Left forelimb (tissue), 1 donor: ENCODE results near the gene VSTM1.
"Not testable (repeated sequence)": the region's sequence is repeated elsewhere in the genome, so short reads cannot be mapped to it uniquely, and the experiment has no call there.

Experiments used
- DNase-seq: peaks from one replicate; pipeline ENCODE4 v3.0.0-alpha.2; 2018; ENCODE audit warnings: low spot score

VSTM1 gene

GRCh38 chr19:54073829-54074228, 10.1 kb upstream of the VSTM1 start:
- no peak for DNase-seq

GRCh38 chr19:54069470-54069869, 5.8 kb upstream of the VSTM1 start:
- DNase-seq = no peak

- no peak for DNase-seq
These were observed 1.1 kb downstream of the VSTM1 start for GRCh38 chr19:54062643-54063042.

GRCh38 chr19:54047616-54048015, 16.1 kb downstream of the VSTM1 start:
- DNase-seq = no peak

GRCh38 chr19:54045771-54046170, 17.9 kb downstream of the VSTM1 start:
- DNase-seq = no peak

GRCh38 chr19:54042989-54043388, 20.7 kb downstream of the VSTM1 start:
- no peak for DNase-seq

GRCh38 chr19:54041969-54042606, 21.6 kb downstream of the VSTM1 start:
- DNase-seq = no peak

DNA sequence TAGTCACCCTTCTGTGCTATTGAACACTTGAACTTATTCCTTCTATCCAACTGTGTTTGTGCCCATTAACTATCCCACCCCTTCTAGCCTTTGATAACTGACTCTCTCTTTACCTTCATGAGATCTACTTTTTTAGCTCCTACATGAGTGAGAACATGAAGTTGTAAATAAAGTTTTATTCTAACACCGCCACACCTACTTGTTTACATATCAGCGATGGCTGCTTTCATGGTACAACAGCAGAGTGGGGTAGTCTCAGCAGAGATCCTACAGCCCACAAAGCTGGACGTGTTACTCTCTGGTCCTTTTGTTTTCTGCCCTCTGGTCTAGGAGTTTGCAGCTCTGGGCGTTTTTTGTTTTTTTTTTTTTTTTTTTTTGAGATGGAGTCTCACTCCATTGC, 23.7 kb downstream of the VSTM1 start:
- DNase-seq = no peak

GRCh38 chr19:54036542-54036941, 27.2 kb downstream of the VSTM1 start:
- not testable (repeated sequence) for DNase-seq

GRCh38 chr19:54035215-54036178, 28.2 kb downstream of the VSTM1 start:
- DNase-seq = no peak

DNA sequence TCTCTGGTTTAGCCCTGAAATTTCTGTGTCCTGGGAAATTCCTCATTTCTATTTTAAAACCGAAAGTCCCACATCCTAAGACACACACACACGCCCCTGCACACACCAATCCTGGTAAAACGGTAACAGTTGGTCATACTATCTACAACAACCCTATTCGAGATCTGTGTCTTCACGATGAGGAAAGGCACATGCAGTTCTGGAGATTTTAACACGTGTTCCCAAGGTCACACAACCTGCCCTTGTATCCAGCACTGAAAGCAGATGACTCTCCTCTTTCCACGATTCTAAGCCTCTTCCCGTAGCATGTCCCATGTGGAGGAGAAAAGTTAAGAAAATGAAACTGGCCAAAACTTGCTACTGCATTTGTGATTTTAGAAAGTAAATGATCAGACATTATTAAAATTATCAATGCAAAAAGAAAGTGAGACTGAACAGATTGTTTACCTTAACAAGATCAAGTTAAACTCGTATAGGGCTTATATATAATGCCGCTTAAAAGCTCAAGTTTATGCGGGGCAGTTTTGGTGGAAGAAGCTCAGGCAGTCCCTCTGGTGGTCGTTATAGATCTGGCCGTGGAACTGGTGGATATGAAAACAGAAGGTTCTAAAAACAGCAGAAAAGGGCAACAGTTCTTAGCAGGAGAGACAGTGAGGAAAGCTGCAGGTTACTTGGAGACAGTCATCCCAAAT, 32.7 kb downstream of the VSTM1 start:
- no peak for DNase-seq

- no peak for DNase-seq
These were observed 33.7 kb downstream of the VSTM1 start for GRCh38 chr19:54029930-54030490.

GRCh38 chr19:54029301-54029700, 34.4 kb downstream of the VSTM1 start:
- no peak for DNase-seq

GRCh38 chr19:54026656-54027055, 37.0 kb downstream of the VSTM1 start:
- DNase-seq = no peak

GRCh38 chr19:54024660-54025059, 39.0 kb downstream of the VSTM1 start:
- DNase-seq = no peak

GRCh38 chr19:54023191-54023590, 40.5 kb downstream of the VSTM1 start:
- DNase-seq = no peak

DNA sequence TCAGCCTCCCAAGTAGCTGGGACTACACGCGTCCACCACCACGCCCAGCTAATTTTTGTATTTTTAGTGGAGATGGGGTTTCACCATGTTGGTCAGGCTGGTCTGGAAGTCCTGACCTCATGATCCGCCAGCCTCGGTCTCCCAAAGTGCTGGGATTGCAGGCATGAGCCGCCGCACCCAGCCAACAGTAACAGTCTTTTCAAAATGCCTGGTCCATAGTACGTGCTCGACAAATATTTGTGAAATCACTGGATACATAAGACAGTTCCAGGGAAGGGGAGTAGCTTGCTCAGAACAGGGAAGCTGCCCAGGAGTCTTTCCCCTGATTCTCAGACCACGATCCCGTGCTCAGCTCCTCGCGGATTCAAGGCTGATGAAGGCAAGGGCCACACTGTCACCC, 41.8 kb downstream of the VSTM1 start:
- no peak for DNase-seq

DNA sequence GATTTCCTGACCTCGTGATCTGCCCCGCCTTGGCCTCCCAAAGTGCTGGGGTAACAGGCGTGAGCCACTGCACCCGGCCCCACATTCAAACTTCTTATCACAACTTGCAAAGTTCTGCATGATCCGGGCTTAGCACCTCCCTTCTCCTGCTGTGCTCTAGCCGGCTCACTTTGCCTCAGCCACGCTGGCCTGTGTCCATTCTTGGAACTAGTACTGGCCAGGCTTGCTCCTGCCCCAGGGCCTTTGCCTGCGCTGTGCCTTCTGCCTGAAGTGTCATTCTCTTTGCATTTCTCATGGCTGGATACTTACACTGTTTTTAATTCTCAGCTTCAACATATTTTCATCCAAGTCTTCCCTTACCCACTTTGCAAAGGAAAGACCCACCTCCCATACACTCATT, 42.3 kb downstream of the VSTM1 start:
- no peak for DNase-seq

DNA sequence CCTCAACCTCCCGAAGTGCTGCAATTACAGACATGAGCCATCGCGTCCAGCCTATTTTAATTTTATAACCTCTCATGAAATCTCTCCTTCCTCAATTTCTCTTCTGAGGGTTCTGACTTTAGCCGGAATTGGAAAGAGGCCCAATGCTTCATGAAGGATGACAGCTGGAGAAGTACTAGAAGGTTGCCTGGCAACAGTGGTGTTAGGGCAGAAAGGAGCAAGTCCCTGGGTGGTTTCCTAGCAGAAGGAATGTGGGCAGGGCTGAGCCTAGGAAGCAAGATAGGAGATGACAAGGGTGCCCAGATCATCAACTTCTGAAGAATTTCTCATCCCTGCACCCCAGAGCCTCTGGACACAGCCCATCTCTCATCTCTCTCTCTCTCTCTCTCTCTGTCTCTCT, 46.4 kb downstream of the VSTM1 start:
- no peak for DNase-seq

- DNase-seq = no peak
These were observed 48.7 kb downstream of the VSTM1 start for GRCh38 chr19:54014920-54015560.

DNA sequence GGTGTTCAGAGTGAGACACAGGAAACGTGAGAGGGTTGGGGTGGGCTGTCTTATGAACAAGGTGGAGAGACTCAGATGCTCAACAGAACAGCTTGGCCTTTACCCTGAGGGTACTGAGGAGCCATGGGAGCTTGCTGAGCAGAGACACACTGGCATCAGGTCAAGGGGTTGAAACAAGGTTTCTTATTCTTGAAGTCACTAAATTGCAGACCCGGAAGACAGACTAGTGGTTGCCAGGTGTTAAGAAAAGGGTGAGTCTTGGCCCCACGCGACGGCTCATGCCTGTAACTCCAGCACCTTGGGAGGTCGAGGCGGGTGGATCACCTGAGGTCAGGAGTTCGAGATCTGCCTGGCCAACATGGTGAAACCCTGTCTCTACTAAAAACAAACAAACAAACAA, 49.8 kb downstream of the VSTM1 start:
- no peak for DNase-seq
